H9 (cell line): ENCODE results near the gene ATG14. TPM values are rescaled to one million over a fixed set of nuclear protein-coding genes. Genes with fewer than 3 reads are reported as not detected.

Experiments
- DNase-seq: peaks from one replicate; pipeline ENCODE4 v3.0.0-alpha.2; 2017
- H2AFZ ChIP-seq: one replicate; pipeline ENCODE4 v1.6.1; 2013; ENCODE audit warnings: mild to moderate bottlenecking, low read length, control low read depth, moderate library complexity
- H2AK5ac ChIP-seq: 2 replicates; pipeline ENCODE4 v1.6.1; 2013; ENCODE audit warnings: low read length, control low read depth, mixed read lengths; ENCODE audit not compliant: insufficient read length
- H2BK120ac ChIP-seq: one replicate; pipeline ENCODE4 v1.6.1; 2013; ENCODE audit warnings: low read depth, mild to moderate bottlenecking, low read length, control low read depth, inconsistent platforms; ENCODE audit not compliant: poor library complexity, severe bottlenecking
- H2BK12ac ChIP-seq: 2 replicates; pipeline ENCODE4 v1.6.1; 2013; ENCODE audit warnings: low read length, control low read depth, mixed read lengths, low read depth; ENCODE audit not compliant: insufficient read length
- H2BK15ac ChIP-seq: 2 replicates; pipeline ENCODE4 v1.6.1; 2013; ENCODE audit warnings: low read depth, low read length, control low read depth
- H2BK20ac ChIP-seq: one replicate; pipeline ENCODE4 v1.6.1; 2013; ENCODE audit warnings: low read depth, mild to moderate bottlenecking, low read length, control low read depth, inconsistent platforms; ENCODE audit not compliant: poor library complexity, severe bottlenecking
- H2BK5ac ChIP-seq: 2 replicates; pipeline ENCODE4 v1.6.1; 2013; ENCODE audit warnings: low read length, control low read depth, mixed read lengths; ENCODE audit not compliant: insufficient read length
- H3K14ac ChIP-seq: 2 replicates; pipeline ENCODE4 v1.6.1; 2013; ENCODE audit warnings: low read length, control low read depth; ENCODE audit not compliant: insufficient read depth
- H3K18ac ChIP-seq: 2 replicates; pipeline ENCODE4 v1.6.1; 2013; ENCODE audit warnings: low read depth, mild to moderate bottlenecking, mixed read lengths, low read length, control low read depth; ENCODE audit not compliant: insufficient read length
- H3K23ac ChIP-seq: 2 replicates; pipeline ENCODE4 v1.6.1; 2013; ENCODE audit warnings: low read length, control low read depth, mixed read lengths, low read depth; ENCODE audit not compliant: insufficient read length
- H3K23me2 ChIP-seq: 2 replicates; pipeline ENCODE4 v1.6.1; 2013; ENCODE audit warnings: low read depth, mild to moderate bottlenecking, mixed read lengths, low read length, control low read depth; ENCODE audit not compliant: insufficient read length, poor library complexity, severe bottlenecking
- H3K27ac ChIP-seq: 2 replicates; pipeline ENCODE4 v1.5.1; 2013; ENCODE audit warnings: low read length, control low read depth, mixed read lengths, low read depth; ENCODE audit not compliant: insufficient read length
- H3K27me3 ChIP-seq: 2 replicates; pipeline ENCODE4 v1.6.1; 2013; ENCODE audit warnings: low read length, control low read depth, inconsistent platforms; ENCODE audit not compliant: insufficient read depth
- H3K4ac ChIP-seq: 2 replicates; pipeline ENCODE4 v1.6.1; 2013; ENCODE audit warnings: low read depth, mild to moderate bottlenecking, control low read depth, inconsistent platforms, low read length, moderate library complexity
- H3K4me1 ChIP-seq: 2 replicates; pipeline ENCODE4 v1.6.1; 2013; ENCODE audit warnings: low read length, control low read depth, inconsistent platforms; ENCODE audit not compliant: insufficient read depth
- H3K4me2 ChIP-seq: 2 replicates; pipeline ENCODE4 v1.6.1; 2013; ENCODE audit warnings: low read length, control low read depth, mixed read lengths; ENCODE audit not compliant: insufficient read length, insufficient read depth
- H3K56ac ChIP-seq: 2 replicates; pipeline ENCODE4 v1.6.1; 2013; ENCODE audit warnings: low read depth, mild to moderate bottlenecking, mixed read lengths, low read length, control low read depth; ENCODE audit not compliant: insufficient read length
- H3K79me1 ChIP-seq: 2 replicates; pipeline ENCODE4 v1.6.1; 2013; ENCODE audit warnings: low read depth, mild to moderate bottlenecking, moderate library complexity, low read length, control low read depth, inconsistent platforms; ENCODE audit not compliant: insufficient read depth, poor library complexity, severe bottlenecking
- H3K79me2 ChIP-seq: 2 replicates; pipeline ENCODE4 v1.6.1; 2013; ENCODE audit warnings: low read length, control low read depth, inconsistent platforms; ENCODE audit not compliant: insufficient read depth
- H3K9ac ChIP-seq: 2 replicates; pipeline ENCODE4 v1.6.1; 2013; ENCODE audit warnings: low read length, control low read depth, mixed read lengths; ENCODE audit not compliant: insufficient read length; ENCODE audit errors: extremely low read depth
- H3K9me3 ChIP-seq: one replicate; pipeline ENCODE4 v1.6.1; 2013; ENCODE audit warnings: low read depth, low read length, inconsistent platforms; ENCODE audit not compliant: control insufficient read depth
- H3T11ph ChIP-seq: one replicate; pipeline ENCODE4 v1.6.1; 2013; ENCODE audit warnings: mild to moderate bottlenecking, low read length, control low read depth, inconsistent platforms
- H4K20me1 ChIP-seq: one replicate; pipeline ENCODE4 v1.6.1; 2013; ENCODE audit not compliant: control insufficient read depth, insufficient read length, insufficient read depth
- H4K5ac ChIP-seq: 2 replicates; pipeline ENCODE4 v1.6.1; 2013; ENCODE audit warnings: low read depth, mild to moderate bottlenecking, mixed read lengths, low read length, control low read depth; ENCODE audit not compliant: insufficient read length
- H4K8ac ChIP-seq: replicated peaks from 2 replicates; pipeline ENCODE4 v1.6.1; 2013; ENCODE audit warnings: low read length, control low read depth, mixed read lengths, low read depth; ENCODE audit not compliant: insufficient read length
- H4K91ac ChIP-seq: 2 replicates; pipeline ENCODE4 v1.6.1; 2013; ENCODE audit warnings: low read depth, mild to moderate bottlenecking, moderate library complexity, mixed read lengths, low read length, control low read depth; ENCODE audit not compliant: insufficient read length
- H3K27ac Mint-ChIP-seq, 3 experiments: 2 replicates in 2 of 3; 3 replicates in 1 of 3; pipeline ENCODE4 v1.8.0; 2020 to 2021; ENCODE audit warnings: mixed read lengths in 3 of 3, mild to moderate bottlenecking in 1 of 3, moderate library complexity in 1 of 3
- H3K27me3 Mint-ChIP-seq: 2 replicates; pipeline ENCODE4 v1.8.0; 2021; ENCODE audit warnings: low read depth, mild to moderate bottlenecking, moderate library complexity, mixed read lengths
- H3K36me3 Mint-ChIP-seq, 3 experiments: 2 replicates in 2 of 3; 3 replicates in 1 of 3; pipeline ENCODE4 v1.8.0; 2020 to 2021; ENCODE audit warnings: low read depth in 3 of 3, mixed read lengths in 3 of 3; ENCODE audit not compliant: insufficient read depth in 1 of 3
- H3K4me1 Mint-ChIP-seq, 2 experiments: 2 replicates each; pipeline ENCODE4 v1.8.0; 2020; ENCODE audit warnings: mixed read lengths in 2 of 2
- H3K4me3 Mint-ChIP-seq, 2 experiments: 2 replicates in 1 of 2; 3 replicates in 1 of 2; pipeline ENCODE4 v1.8.0; 2020 to 2021; ENCODE audit warnings: mild to moderate bottlenecking in 2 of 2, mixed read lengths in 2 of 2, moderate library complexity in 1 of 2
- H3K9me3 Mint-ChIP-seq, 2 experiments: 2 replicates in 1 of 2; 3 replicates in 1 of 2; pipeline ENCODE4 v1.8.0; 2020; ENCODE audit warnings: mild to moderate bottlenecking in 2 of 2, mixed read lengths in 2 of 2, moderate library complexity in 1 of 2
- CTCF ChIP-seq: fragments of 200-600 bp; sonication (generic); conservative IDR thresholded peaks from 3 replicates; pipeline ENCODE4 v1.8.0; 2021; ENCODE audit warnings: antibody characterized with exemption, mild to moderate bottlenecking
- WGBS: extraction: QIAGEN DNeasy Blood & Tissue Kit; methylation state at CpG from one replicate; pipeline ENCODE4 v1.1.7; 2013; ENCODE audit warnings: missing lambda C conversion rate, low lambda C conversion rate, mixed read lengths; ENCODE audit not compliant: insufficient read length; ENCODE audit errors: extremely low coverage; 5-methylcytosine and 5-hydroxymethylcytosine counted together
- total RNA-seq: library from RNA; stranded (reverse); gene quantifications from 2 replicates; pipeline ENCODE4 v1.2.1, GENCODE V29; 2021

ATG14 gene
- total RNA-seq, 1 experiment from 2014 or later: 13.6 TPM

GRCh38 chr14:55434805-55435174 is 23.2 kb upstream of the ATG14 start:
- Mint-ChIP-seq H3K4me1 (peaks cover 13 to 14% of the 10 kb centered on the region in 2 experiments), H3K36me3 (no peaks in the 10 kb centered on the region), H3K4me3 (no peak overlapping the region), H3K27ac (no peak overlapping the region), H3K9me3 (no peaks in the 10 kb centered on the region), H3K27me3 (peaks cover 3% of the 10 kb centered on the region; the same call in 1 of the 2 replicates)
- Histone ChIP-seq H2BK12ac (no peak overlapping the region), H4K20me1 (no peaks in the 10 kb centered on the region), H3K79me2 (no peaks in the 10 kb centered on the region), H2AFZ (no peak overlapping the region), H3K4me1 (peaks cover 2% of the 10 kb centered on the region; the same call in 1 of the 2 replicates), H3T11ph (no peak overlapping the region), H3K23me2 (no peaks in the 10 kb centered on the region), H3K18ac (no peak overlapping the region), H2BK20ac (no peak overlapping the region), H3K9ac (no peak overlapping the region), H2BK5ac (no peak overlapping the region), H3K56ac (no peak overlapping the region), H3K4ac (no peak overlapping the region), H4K5ac (no peak overlapping the region), H3K9me3 (no peaks in the 10 kb centered on the region), H3K79me1 (no peaks in the 10 kb centered on the region), H4K8ac (no peak overlapping the region), H2BK15ac (no peak overlapping the region), H3K14ac (no peak overlapping the region), H3K23ac (no peak overlapping the region), H3K27ac (no peak overlapping the region), H3K4me2 (no peak overlapping the region), H2AK5ac (no peak overlapping the region), H4K91ac (no peak overlapping the region), H2BK120ac (no peak overlapping the region), H3K27me3 (no peaks in the 10 kb centered on the region)
- no peak for DNase-seq
- no CpG with 5 or more reads among the region's 3 CpGs for WGBS
- no peak for TF ChIP-seq CTCF
